ENCODE data around the gene ALDH1L2.
"Not testable (repeated sequence)": the region's sequence is repeated elsewhere in the genome, so short reads cannot be mapped to it uniquely, and the experiment has no call there.

Gene ALDH1L2

DNA sequence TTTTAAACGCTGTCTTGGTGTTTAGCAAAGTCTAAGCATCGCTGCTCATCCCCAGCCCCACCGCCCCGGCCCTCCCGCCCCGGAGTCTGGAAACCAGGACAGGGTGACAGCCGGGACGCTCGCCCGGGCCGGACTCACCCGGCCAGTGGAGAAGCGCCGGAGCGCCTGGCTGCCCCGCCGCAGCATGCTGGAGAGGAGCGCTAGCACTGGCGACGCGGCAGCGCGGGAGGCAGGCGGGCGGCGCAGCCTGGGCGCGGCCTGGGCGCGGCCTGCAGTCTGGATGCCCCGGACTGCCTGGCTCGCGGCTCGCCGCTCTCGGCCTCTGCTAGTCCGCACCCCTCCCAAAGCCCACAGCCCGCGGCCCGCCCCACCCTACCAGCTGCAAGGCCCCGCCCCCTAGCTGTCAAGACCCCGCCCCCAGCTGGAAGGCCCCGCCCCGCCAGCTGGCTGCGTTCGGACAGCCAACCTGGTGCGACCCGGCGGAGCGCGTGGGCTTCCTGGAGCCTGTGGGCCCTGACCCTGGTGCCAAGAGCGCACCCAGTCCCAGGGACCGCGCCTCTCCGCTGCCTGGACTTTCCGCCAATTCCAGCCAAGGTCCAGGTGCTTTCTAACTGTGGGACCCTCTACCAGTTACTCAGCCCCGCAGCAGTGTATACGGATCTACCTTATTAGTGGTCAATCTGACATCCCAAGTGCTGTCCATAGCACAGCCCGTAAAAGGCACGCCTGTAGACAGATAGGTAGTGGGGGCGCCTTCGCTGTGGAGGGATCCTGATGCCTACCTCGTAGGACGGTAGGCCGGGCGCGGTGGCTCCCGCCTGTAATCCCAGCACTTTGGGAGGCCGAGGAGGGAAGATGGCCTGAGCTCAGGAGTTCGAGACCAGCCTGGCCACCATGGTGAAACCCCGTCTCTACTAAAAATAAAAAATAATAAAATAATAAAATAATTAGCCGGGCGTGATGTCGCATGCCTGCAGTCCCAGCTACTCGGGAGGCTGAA, at the start of gene ALDH1L2:
Gene ALDH1L2 (minus strand): TSS at position 208 of the 1,000 bp plus-strand sequence. CDS start 22 bp downstream, at position 186.
- peak; percentile 39 for DNase-seq (ENCODE audit: low read depth)

DNA sequence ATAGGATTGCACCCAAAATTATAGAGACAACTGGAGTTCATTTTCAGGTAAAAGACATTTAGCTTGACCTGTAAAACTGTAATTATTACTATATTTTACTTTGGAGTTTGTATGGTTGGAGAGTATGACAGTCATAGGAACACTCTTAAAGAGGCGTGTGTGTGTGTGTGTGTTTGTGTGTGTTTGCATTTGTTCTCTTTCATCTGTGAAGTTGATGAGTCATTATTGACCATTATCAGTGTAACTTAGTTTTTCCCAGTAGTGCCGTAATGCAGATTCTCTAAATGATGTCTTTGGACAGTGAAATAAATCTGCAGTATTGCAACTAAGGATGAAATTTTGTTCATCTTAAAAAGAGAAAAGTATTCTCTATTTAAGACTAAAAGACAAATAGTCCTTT, 36.3 kb upstream of the ALDH1L2 start:
- DNase-seq (ENCODE audit: low read depth), result no peak

DNA sequence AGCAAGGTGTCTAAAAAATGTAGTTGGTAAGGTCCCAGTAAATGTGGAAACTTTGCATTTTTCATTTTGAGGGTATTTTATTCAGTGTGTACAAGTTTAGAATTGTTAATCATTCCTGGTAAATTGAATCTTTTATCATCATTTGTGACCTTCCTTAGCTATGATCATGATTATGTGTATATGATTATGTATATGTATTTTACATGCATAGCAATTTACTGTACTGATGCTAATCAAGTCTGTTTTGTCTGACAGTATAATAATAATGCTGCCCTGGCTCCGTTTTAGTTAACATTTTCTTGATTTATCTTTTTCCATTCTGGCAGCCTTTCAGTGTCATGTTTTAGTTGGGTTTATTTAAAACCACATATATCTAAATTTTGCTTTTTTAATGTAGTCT, 32.7 kb upstream of the ALDH1L2 start:
- no peak for DNase-seq (ENCODE audit: low read depth)

DNA sequence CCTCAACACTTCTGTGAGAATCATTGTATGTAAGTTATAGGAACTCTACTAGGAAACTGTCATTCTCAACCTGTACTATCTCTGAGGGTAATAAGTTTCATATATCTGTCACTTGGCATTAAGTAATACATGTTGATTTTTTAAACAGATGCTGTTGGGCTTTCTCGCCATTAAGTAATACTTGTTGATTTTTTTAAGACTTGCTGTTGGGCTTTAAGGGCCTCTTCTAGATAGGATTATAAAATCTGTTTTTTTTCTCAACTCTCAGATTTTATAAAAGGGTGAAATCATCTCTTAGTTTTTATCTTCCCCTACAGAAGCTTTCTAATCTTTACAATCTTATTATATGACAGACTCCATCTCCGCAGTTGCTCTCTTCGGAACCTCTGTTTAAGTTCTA, 28.8 kb upstream of the ALDH1L2 start:
- DNase-seq (ENCODE audit: low read depth), result no peak

DNA sequence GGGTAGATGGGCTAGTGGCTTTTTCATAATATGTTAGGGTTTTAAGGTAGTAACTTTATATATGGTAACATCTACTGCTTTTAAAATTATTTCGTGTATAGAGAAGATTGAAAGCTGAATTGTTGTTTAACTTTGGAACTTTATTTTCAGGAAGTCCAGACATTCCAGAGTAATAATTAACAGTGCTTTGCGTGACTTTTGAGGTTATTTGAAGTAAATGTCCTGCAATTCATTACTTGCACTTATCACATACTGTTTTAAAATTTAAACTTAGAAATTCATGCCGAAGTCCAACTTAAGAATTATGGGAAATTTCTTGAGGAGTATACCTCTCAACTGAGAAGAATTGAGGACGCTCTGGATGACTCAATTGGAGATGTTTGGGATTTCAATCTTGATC, 26.6 kb upstream of the ALDH1L2 start:
- DNase-seq (ENCODE audit: low read depth), result no peak

DNA sequence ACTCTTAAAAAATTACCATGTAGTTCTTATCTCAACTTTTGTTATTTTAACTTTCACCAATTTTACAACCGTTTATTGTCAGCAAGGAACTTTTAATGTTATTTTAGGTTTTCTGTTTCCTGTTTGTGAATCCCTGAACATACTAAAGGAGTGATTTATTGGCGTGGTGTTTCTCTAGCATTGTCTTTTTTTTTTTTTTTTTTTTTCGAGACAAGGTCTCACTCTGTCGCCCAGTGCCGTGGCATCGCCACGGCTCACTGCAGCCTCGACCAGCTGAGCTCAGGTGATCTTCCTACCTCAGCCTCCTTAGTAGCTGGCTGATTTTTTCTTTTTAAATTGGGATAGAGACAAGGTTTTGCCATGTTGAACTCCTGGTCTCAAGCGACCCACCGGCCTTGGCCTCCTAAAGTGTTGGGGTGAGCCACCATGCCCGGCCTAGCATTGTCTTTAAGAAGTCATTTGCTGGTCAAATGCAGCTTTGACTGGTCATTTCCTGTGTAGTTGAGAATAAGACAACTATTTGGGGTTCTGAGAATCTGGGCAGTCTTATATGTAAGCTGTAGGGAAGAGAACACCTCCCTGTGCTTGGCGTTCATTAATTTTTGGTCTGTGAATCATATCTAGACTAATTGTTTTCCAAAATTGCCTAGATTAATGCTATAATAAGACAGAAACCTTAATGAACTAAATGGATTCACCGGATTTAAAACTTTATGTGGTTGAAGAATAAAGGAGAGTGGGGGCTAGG, 25.4 kb upstream of the ALDH1L2 start:
- DNase-seq (ENCODE audit: low read depth), result no peak

DNA sequence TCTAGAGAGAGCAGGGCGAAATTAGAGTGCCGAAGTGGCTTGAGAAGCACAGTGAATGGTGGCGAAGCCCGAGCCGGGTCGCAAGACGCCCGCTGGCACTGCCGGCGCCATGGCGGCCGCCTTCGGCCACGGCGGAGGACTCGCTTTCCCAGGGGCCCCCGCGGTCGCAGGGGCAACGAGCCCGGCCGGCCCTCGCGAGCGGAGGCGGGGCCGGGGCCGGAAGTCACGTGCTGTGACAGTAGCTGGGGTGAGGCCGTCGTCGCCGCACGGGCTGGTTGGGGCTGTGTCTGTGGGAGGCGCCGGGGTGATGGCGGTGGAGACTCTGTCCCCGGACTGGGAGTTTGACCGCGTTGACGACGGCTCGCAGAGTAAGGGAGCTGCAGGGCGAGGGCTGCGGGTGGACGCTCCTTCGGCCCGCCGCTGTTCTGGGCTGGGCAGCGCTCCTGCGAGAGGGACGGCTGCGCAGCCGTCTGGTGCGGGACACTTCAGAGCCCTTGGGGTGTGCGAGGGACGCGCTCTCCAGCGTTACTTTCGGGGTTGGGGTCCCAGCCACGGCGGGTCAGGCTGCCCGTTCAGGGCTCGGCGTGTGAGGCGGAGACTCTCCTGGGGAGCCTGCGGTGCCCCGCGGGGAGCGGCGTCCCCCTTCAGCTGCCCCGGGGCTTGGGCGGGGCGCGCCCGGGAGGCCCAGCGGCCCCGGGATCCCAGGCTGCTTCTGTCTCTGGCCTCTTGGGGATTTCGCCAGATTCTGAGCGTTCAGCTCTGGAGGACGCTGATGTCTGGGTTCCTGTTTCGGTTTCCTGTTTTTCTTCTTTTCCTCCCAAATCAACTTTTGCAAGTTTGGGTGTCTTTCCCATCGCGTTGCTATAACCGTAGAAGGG, 23.5 kb upstream of the ALDH1L2 start, which contains the start of gene WASHC4:
Gene WASHC4 (plus strand): TSS at position 238 of the 878 bp plus-strand sequence. CDS start 70 bp downstream, at position 308.
- peak; percentile 92 for DNase-seq (ENCODE audit: low read depth)

DNA sequence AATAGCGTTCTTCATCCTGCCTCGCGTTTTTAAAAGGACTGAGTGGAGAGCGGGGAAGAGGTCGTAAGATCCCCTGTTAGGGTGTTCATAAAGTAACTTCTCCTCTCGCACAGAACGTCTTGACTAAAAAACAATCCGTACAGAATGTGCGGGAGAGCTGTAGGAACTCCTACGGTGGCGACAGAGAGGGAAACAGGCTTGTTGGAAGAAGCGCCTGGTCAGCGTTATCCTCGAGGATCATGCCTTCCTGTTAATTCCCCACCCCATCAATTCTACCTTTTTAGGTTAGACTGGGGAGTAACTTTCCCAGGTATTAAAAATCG, 22.9 kb upstream of the ALDH1L2 start:
- no peak for DNase-seq (ENCODE audit: low read depth)

DNA sequence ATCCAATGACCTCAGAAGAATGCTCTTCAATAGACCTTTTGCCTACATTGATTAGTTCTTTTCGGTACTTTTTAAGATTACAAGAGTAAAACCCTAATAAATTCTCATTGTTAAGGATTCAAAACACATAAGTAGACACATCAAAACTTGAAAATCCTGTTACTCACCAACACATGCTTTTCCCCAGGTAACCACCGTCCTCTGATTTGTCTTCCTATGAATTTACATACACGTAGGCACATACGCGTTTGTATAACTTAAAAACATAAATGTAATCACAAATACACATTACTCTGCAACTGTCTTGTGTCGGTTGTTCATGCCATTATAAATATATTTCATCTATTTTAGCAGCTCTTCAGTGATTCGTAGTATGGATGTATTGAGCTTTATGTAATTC, 22.4 kb upstream of the ALDH1L2 start:
- no peak for DNase-seq (ENCODE audit: low read depth)

DNA sequence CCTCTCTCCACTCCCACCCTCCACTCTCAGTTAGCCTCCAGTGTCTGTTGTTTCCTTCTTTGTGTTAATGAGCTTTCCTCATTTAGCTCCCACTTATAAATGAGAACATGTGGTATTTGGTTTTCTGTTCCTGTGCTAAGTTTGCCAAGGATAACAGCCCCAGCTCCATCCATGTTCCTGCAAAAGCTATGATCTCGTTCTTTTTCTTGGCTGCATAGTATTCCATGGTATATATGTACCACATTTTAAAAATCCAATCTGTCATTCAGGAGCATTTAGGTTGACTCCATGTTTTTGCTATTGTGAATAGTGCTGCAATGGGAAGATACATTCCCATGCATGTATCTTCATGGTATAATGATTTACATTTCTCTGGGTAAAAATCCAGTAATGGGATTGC, 20.5 kb upstream of the ALDH1L2 start:
- DNase-seq (ENCODE audit: low read depth), result no peak

DNA sequence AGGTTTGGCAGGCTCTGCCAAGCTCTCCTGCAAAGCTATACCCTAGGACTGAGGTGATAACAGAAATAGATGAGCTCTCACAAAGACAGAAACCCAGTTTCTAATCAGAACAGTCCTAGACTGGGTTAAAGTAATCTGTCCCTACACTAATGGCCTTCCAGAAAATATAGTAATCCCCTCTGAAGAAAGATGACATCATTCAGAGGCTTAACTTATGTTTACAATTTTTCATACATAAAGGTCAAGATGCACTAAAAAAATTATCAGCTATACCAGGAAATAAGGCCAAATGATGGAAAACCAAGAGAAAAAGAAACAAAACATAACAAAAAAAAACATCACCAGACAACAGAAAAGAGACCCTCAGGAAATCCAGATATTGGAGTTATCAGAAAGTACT, 18.4 kb upstream of the ALDH1L2 start:
- no peak for DNase-seq (ENCODE audit: low read depth)

DNA sequence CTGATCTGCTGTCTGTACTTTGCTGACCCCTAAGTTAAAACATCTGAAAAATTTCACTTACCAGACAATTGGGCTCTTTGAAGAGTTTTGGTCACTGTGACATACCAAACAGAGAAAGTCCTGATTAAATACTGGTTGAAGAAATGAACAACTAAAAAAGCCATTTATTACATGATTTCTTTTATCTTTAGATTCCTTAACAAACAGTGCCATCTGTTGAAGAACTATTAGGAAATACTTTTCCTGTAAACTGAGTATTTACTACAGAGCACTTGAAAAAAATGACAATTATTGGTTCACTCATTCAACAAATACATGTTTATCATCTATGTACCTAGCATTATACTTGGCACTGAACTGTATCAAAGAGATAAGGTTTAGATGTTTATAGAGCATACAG, 16.7 kb upstream of the ALDH1L2 start:
- DNase-seq (ENCODE audit: low read depth), result no peak

DNA sequence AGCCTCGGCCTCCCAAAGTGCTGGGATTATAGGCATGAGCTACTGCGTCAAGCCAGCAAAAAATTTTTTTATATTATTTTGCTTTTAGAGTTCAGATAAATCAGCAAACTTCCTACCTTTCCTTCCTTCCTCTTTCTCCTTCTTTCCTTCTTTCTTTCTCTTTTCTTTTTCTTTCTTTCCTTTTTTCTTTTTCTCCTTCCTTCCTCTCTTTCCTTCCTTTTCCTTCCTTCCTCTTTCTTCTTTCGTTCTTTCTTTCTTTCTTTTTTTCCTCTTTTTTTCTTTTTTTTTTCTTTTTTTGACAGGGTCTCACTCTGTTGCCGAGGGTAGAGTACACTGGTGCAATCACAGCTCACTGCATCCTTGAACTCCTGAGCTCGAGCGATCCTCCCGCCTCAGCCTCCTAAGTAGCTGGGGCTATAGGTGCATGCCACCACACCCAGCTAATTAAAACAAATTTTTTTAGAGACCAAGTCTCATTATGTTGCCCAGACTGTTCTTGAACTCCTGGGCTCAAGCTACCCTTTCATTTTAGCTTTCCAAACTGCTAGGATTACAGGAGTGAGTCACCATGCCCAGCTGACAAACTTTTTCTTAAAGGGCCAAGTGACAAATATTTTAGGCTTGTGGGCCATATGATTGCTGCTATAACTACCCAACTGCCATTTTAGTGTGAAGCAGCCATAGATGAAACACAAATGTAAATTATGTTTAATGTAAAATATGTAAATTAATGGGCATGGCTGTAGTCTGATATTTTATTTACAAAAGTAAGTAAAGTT, 16.1 kb upstream of the ALDH1L2 start:
- no peak for DNase-seq (ENCODE audit: low read depth)

DNA sequence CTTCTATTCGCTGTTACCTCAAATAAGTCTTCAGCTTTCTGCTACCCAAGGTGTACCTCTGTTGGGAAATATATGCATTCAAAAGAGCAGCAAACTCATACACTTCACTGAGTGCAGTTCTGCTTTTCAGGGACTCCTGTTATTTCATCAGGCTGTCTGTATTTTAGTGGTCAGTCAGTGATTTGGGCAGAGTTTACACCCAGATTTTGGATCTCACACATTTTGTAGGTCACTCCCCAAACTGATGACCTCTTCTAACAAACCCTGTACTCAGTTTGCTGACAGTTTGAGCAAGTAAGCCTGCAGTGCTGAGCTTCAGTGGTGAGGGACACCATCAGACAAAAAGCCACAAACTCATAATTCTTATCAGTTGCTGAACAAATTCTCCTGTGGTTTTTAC, 15.1 kb upstream of the ALDH1L2 start:
- DNase-seq (ENCODE audit: low read depth), result no peak

DNA sequence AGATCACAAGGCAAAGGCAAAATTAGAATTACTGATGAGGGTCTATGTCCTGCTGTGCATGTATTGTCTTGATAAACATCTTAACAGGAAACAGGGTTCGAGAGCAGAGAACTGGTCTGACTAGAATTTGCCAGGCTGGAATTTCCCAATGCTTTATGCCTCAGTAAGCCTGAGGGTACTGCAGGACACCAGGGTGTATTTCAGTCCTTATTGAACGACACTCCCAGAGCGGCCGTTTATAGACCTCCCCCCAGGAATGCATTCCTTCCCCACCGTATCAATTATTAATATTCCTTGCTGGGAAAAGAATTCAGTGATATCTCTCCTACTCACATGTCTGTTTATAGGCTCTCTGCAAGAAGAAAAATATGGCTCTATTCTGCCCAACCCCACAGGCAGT, 11.1 kb upstream of the ALDH1L2 start:
- not testable (repeated sequence) for DNase-seq (ENCODE audit: low read depth)

DNA sequence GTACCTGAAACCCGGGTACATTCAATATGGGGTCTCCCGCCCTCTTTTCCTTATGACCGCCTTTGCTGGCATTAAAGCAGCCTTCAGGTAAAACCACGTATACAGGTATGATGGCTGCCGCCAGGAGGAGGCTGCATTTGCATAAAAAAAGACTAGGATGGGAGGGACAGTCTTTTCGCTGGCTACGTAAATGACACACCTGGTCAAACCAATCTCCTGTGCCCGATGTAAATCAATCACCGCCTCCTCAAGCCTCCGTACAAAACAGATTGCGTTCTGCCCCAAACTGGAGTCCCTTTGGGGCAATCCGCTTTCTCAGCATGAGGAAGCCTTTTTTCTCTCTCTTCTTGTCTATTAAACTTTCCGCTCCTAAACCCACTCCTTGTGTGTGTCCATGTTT, 8.1 kb upstream of the ALDH1L2 start:
- no peak for DNase-seq (ENCODE audit: low read depth)

DNA sequence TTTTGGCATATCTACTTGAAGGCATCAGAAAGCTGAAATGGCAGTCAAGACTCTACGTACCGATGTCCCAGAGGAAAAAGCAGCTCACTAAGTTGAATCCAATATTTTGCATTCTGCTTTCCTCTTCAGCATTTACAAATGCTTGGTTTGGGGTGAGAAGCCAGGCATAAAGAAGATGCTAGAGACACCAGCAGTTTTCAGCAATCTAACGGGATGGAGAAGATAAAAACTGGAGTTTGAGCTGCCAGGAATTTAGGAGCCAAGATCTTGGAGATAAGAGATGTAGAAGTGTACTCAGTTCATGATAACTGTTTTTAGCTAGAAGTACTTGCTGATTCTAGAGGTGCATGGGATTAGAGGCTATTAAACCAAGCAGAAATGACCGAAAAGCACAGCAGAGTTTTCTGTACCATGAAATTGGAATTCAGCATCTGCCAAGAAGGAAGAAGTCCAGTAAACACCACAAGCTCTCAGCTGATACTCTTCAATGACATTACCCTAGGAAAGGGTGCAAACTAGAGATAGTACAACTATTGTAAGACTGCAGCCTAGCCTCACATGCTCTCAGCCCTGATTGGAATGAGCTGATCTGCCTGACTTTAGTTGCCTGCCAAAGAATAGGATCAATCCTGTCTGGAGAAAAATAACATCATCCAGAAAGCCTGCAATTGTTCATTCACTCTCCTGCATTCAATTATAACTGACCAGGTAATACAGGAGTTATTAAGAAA, 7.4 kb upstream of the ALDH1L2 start:
- no peak for DNase-seq (ENCODE audit: low read depth)

DNA sequence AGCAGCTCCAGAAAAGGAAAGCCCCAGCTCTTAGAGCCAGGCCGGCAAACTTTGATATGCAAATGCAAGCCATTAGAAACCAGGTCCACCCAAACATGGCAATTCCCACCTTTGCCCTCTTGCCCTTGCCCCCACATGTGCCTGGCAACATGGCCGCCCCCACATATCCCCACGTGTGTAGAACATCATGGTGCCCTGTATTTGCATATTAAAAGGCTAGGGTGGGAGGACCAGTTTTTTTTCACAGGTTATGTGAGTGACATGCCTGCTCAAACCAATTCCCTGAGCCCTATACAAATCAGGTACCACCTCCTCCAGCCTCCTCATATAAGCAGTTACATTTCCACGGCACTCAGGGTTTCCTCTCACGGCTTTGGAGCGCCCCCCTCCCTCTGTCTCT, 6.1 kb upstream of the ALDH1L2 start:
- DNase-seq (ENCODE audit: low read depth), result no peak

DNA sequence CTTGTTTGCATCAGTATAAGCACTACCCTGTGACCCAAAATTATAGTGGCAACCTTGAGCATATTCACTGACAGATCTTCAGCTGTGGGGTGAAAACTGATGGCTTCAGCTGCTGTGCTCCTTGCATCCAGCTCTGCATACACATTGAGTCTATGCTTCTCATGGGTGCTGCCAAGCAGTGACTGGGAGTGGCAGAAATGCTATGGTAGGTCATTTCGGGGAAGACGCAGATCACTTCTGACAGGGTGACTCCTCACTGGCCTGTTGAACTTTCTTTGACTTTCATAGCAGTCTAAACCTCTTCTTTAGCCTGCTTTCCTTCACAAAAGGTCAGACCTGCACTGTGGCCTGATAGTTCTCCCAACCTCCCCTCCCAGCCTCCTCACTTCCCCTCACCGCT, 5.6 kb upstream of the ALDH1L2 start:
- DNase-seq (ENCODE audit: low read depth), result no peak

DNA sequence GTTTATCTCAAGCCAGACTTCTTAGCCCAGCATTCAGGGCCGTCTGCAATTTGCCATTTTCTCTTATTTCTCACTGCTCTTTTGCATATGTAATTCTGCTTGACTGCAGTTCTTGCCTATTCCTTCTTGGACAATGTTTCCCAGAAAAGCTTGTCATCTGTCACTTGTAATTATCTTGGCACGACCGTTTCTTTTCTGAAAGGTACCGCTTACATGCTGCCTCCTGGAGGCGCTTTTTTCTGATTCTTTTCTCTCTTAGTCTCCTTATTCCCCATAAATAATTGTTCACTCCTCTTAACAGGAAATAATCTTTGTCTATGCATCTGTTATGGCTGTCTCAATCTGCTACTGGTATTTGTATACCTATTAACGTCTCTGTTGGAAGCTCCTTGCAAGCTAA, 1.2 kb upstream of the ALDH1L2 start:
- DNase-seq (ENCODE audit: low read depth), result no peak
